ENCODE results near the gene STH.

DNA sequence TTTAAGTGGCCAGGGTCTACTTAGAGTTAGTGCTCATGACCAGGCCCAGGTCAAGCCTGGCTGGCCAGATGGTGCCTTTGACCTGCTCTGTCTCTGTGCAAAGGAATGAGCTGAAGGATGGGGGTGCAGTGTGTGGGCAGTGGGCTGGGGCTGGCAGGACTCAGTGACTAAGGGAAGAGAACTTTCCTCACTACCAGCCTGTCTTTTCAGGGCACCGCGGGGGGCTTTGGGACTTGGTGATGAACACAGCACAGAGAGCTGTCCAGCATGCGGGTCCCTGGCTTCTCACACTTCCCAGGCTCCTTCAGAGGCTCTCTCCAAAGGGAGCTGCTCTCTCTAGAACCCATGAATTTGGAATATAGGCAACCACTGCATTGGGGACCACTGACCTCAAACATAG is 43.0 kb upstream of the STH start:
- TF ChIP-seq, protein P1, sequence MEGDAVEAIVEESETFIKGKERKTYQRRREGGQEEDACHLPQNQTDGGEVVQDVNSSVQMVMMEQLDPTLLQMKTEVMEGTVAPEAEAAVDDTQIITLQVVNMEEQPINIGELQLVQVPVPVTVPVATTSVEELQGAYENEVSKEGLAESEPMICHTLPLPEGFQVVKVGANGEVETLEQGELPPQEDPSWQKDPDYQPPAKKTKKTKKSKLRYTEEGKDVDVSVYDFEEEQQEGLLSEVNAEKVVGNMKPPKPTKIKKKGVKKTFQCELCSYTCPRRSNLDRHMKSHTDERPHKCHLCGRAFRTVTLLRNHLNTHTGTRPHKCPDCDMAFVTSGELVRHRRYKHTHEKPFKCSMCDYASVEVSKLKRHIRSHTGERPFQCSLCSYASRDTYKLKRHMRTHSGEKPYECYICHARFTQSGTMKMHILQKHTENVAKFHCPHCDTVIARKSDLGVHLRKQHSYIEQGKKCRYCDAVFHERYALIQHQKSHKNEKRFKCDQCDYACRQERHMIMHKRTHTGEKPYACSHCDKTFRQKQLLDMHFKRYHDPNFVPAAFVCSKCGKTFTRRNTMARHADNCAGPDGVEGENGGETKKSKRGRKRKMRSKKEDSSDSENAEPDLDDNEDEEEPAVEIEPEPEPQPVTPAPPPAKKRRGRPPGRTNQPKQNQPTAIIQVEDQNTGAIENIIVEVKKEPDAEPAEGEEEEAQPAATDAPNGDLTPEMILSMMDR (optimal IDR thresholded peaks at IDR 0.05 in 1 of 3, IDR thresholded peaks at IDR 0.05 in 1 of 3, conservative IDR thresholded peaks at IDR 0.05 in 1 of 3; ENCODE audit: extremely low read depth in 1 of 3, insufficient read depth in 2 of 3, low read length in 3 of 3), result no peak
- no peak for TF ChIP-seq EZH2 (IDR thresholded peaks at IDR 0.05; ENCODE audit: low read length)
